Spleen (tissue), 3 donors: Measurements from ENCODE around the gene SIPA1L3.

Experiments
- POLR2A ChIP-seq, 3 donors: fragments of 450-650 bp; IDR thresholded peaks; one replicate each; pipeline ENCODE4 v1.5.1; 2017; ENCODE audit warnings: antibody characterized with exemption in 3 of 3, mild to moderate bottlenecking in 1 of 3
- POLR2AphosphoS5 ChIP-seq, 3 donors: sonication (generic); formaldehyde crosslinking; IDR thresholded peaks; one replicate each; pipeline ENCODE4 v1.5.1; 2017; ENCODE audit warnings: antibody characterized with exemption in 3 of 3

DNA sequence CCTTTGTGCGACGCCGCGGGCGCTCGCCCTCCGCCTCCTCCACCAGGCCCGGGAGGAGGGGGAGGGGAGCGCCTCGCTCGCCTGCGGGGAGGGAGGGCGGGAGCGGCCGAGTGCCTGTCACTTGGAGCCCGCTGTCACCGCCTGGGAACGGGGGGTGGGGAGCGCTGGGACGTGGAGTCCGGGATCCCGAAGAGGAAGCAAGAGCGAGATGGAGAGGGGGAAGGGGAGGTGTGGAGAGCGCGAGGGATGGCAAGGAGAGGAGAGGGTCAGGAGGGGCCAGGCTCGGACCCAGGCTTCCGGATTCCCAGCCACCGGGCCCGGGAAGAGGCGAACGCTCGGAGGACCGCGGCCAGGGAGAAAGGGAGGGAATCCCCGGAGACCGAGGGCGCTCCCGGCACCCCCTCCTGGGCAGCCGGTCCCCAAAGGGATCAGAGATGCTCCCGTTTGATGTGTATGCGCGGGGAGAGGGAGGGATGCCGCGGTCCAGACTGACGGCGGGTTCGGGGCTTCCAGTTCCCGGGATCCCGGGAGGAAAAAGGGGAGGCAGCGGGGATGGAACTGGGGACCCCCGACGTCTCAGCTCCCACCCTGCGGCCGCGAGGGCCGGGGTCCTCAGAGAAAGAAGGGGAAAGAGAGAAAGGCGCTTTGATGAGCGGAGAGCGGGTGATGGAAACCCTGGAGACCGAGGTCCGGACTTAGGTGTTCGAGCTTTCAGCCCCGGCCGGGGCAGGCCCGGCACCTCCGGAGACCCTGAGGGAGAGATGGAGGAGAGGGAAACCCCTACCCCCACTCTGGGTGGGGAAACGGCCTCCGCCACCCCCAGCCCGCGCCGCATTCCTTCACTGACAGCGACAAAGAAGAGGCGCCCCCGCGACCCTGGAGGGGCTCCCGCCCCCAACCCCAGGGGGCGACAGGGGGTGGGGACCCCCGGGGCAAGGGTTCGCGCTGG lies 321.8 kb downstream of the SIPA1L3 start:
- TF ChIP-seq POLR2A (IDR thresholded peaks at IDR 0.05) (no peak), POLR2AphosphoS5 (IDR thresholded peaks at IDR 0.05) (no peak)
